ENCODE data around the gene SEC24D. TPM values are rescaled to one million over a fixed set of nuclear protein-coding genes. Genes with fewer than 3 reads are reported as not detected.

SEC24D gene
- total and polyA plus RNA-seq, 2 of the 8 experiments (the other 6 are each of a cell fraction or from before 2014, with no cell fraction given) = 28.9 to 91.6 TPM

- TF ChIP-seq RXRA (IDR thresholded peaks at IDR 0.05; ENCODE audit: insufficient read depth, low read depth, low read length) = no peak
- TF ChIP-seq KDM5A (IDR thresholded peaks at IDR 0.05; ENCODE audit: low read length) = no peak
- TF ChIP-seq SP1 (IDR thresholded peaks at IDR 0.05; ENCODE audit: low read depth, low read length) = no peak
- no peak for TF ChIP-seq EP300 (IDR thresholded peaks at IDR 0.05; ENCODE audit: borderline replicate concordance in 1 of 2, low read depth in 2 of 2, low read length in 2 of 2)
- no peak for TF ChIP-seq POLR2AphosphoS5 (IDR thresholded peaks at IDR 0.05; ENCODE audit: low read depth, low read length)
Measured at GRCh38 chr4:118714682-118715081, 121.2 kb downstream of the SEC24D start (continued).
